NCI-H1048 (cell line): ENCODE results near the gene ELMO1.

Experiments
- DNase-seq: peaks from one replicate; lab custom pipeline; 2025; lab: John Stamatoyannopoulos, UW

The ELMO1 gene

DNA sequence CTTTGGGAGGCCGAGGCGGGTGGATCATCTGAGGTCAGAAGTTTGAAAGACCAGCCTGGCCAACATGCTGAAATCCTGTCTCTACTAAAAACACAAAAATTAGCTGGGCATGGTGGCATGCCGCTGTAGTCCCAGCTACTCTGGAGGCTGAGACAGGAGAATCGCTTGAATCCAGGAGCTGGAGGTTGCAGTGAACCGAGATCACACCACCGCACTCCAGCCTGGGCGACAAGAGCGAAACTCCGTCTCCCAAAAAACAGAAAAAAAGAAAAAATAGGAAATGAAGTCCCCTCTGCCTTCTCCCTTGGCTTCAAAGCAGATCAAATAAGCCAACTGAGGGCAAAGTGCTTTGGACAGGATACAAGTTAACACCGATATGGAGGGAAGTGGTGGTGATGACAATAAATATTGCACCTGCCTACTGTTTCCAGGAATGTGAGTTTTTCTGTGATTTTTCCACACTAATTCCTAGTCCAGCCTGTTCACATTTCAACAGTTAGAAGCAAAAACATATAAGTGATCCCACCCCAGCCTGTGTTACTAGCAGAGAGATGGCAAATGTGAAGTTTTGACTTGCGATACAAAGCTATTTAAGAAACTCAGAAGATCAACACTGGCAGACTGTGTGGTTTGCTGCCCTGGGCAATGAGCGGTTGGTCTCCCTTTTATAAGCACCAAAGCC lies 433.2 kb downstream of the ELMO1 start:
- DNase-seq: no peak

DNA sequence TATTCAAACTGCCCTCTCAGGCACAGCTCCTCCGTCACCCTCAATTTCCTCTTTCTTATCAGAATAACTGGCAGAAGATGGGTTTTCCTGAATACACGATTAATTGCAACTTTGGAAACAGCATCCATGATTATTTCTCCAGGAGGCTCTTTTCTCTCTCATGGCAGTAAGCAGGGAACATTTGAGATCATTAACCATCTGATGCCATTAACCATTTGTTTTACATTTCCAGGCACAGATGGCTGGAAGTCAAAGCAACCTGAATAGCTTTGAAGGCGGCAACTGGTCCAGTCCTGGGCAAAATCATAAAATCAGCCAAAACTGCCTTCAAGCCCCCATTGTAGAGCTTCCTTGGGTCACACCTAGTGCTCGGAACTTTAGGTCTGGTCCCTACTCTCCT lies 434.9 kb downstream of the ELMO1 start:
- no peak for DNase-seq

DNA sequence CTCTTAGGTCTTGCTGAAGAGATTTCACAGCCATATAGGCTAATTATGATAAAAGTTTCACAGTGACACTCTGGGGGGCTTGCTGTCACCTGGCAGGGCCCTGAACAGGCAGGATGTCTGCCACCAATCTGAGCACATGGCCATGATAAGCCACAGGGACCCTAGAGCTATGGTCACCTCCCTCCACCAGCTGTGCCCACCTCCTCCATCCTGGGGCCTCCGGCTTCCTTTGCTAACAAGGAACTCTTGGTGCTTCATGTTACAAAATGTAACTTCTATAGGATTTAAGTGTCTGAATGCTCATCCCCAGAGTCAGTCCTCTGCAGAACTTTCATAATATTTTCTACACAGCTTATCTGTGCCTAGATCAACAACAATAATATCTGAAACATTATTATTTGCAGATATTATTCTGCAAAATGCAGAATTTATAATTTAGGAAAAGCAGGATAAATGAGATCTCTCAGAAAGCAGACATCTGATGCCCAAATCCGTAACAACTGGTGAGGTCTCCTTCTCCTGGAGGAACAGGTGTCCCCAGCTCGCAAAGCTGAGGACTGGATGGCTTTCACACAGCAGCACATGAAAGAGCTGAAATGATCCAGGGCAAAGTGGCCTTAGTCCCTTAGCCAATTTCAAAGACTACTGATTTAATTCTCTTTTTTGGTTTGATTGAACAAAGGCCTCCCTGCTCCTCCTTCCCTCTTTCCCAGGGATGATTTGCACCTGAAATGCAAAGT lies 437.3 kb downstream of the ELMO1 start:
- no peak for DNase-seq

DNA sequence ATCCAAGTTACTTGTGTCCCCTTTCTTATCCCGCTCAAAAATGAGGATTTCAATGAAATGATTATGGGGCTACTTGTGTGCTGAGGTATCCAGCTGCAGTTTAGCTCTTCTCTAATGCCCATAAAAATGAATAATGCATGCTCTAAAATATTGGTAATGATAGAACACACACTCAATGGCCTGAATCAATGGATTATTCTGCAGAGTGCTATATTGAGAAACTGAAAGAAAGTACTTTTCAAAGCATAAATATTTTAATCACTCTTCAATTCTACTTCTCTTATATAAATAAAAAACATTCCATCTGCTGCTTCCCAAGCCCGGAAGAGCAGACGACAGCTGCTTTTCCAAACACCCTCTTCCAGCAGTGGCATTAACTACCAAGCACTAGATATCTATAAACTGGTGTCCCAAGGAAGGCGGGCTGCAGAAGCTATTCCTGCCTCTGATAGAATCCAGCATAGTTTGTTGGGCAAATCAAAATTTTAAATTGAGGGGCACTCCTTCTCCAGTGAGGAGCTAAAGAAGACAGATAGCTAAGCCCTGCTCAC lies 439.5 kb downstream of the ELMO1 start:
- no peak for DNase-seq

DNA sequence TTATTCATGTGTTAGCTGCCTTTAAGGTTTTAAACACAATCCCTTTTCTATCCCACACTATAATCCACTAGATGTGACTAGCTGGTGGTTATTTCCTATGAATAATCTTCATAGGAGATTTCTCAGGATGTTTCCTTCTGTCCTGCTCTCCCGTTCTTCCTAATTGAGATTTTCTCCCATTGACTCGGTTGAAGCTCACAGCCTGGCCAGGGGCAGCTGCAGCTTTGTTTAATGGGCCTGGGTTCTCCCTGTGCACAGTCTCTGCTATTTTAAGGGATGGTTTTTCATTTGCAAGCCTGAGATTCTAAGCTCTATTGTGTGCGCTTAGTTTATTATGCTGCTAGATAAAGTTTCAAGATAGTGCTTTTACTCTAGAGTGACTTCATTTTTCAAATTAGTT lies 441.0 kb downstream of the ELMO1 start:
- no peak for DNase-seq

DNA sequence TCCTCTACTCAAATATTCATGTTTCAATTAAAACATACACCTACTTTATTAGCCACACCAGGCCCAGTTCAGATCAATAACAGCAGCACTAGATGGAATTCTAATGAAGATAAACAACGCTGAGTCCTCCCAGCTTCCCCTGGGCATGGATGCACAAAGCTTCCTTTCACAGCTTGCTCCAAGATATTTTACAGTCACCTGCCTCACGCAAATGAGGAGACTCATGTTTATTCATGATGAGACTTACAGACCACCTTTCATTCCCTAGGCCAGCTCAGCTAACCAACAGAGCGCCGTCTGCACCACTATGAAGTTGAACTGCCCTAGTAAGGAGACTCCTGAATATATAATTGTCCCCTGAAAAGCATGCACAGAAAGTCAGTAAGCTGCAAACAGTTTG lies 441.4 kb downstream of the ELMO1 start:
- peak; percentile 72 for DNase-seq

DNA sequence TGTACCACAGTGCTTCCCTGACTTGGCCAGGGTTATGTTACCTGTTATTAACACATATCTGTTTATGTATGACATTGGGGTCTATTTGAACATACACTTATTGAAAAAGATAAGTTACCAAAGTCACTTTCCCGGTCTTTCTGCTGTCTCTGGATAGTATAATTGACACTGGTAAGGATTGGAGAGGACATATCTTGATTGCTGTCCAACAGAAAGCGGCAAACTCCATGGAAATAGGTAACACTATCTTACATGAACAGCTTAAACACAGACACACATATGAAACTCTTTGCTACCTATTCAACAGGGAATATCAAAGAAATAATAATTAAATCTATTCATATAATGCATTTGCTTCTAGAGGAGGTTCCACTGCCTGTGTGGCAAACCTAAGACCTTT lies 441.9 kb downstream of the ELMO1 start:
- no peak for DNase-seq

DNA sequence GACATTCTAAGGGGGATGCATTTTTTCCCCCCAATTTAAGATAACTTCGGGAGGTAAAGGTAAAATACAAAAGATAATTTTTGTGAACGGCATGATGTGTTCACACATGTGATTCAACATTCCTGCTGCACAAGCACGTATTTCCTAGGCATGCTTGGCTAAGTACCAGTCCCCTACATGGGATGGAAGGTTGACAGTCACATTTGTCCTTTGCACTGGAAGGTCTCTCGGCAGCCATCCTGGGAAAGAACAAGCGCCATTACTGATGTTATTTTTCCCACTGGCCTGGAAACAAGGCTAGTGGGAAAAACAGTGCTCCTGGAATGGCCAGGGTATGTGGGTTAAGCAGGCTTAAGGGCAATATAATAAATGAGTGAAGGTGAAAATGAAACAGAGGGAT lies 448.2 kb downstream of the ELMO1 start:
- DNase-seq: no peak

DNA sequence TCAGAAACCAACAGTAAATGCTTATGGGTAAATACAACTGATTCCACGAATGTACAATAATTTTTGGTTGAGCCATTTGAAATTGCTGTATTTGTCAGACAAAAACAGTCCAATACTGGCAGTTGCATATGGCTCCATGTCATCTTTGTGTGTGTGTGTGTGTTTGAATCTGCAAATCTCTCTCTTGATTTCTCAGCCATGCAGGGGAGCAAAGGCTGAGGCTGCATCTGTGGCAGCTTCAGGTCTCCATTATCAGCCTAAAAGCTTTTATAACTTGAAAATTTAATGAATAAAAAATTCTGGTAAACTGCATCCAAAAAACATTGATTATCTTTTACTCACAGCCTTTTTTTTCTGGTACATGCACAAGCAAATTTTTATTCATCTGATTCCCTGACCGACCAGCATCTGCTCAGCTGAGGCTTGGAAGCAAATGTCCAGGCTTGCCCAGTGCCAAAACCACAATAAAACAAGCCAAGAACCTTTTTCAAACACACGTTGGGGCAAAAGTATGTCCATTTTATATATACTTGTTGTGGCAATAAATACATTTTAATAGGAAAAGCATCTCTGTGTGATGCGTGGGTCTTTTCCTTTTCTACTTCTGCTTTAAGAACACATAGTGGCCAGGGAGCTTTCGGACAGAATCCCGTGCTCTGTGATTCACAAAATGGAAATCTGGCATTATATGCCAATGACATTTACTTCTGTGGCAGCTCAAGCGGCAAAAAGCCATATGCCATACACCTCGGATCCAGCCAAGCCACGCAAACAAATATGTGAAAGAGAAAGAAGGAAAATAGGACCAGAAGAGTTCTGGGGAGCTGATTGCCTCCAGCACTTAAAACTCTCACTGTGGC lies 448.8 kb downstream of the ELMO1 start:
- DNase-seq: no peak

DNA sequence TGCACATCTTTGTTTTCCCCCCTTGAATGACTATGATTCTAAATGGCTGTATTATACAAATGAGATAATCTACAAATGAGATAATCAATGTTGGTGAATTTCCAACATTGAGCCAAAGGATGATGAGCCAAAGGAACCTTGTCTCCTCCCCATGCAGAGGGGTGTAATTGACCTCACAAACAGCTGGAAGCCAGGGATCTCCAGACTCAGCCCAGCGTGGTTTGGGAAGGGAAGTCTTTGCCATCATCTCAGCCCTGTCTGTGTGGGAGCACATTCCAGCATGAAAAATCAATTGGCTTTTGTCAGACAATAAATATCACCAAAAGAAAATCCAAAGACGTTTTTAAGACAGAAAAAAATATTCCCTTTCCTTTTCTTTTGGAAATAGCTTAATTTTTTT lies 452.9 kb downstream of the ELMO1 start:
- DNase-seq: no peak

DNA sequence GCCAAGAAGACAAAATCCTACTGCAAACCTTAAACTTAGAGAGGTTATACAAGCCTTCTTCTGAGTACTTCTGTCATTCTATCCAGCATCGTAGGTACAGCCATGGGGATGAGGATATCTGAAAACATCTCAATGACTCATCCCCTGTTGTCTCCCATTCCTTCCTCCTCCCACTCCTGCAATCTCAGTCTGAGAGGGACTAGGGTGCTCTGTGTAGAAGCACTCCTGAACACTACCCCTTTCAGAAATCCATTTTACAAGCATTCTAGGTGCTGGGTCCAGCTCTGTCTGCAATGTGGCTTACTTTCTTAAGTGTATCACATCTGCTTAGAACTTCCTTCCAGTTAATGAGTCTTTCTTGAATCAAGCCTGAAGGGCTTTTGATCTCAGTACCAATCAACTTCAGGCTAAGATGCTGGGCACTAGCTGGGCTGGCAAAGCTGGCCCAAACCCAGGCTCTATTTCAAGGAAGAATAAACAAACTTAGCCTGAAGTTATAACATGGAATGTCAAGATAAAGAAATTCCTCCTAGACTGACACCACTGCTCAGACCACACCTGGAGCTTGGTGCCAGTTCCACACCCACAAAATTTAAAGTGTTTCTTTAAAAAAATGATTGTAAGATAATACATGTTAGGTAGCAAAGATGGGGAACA lies 454.1 kb downstream of the ELMO1 start:
- no peak for DNase-seq

DNA sequence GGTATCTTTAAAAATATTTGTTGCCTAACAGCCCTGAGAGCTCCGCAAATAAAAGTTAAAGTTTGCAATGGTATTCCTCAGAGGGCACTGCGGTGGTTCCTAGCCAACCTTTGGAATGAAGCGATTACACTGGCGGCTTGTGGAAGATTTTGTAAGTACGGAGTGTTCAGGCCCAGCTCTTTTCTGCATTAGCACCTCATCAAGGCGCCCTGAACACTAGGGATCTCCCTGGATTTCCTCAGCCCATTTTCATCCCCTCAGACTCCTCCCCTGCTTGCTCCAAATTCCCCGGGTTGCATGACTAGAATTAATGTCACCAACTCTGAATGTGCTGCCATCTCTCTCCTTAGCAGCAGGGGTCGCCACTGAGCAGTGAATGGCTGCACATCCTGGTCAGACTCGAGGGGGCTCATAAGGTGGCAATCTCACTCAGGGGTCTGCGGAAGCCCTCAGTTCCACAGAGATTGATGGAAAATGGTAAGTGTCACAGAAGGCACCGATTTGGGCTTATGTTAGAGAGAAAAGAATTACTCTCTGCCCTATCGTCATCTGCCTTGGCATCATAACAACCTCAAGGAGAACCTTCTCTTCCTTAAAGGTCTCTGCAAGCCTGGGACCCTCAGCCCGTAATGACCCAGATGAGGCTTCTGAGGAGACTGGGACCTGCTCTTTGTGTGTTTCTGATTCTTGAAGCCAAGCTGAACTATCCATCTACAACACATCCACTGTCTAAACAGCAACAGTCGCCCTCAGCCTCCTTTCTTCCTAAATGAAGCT lies 461.5 kb downstream of the ELMO1 start:
- DNase-seq: no peak

DNA sequence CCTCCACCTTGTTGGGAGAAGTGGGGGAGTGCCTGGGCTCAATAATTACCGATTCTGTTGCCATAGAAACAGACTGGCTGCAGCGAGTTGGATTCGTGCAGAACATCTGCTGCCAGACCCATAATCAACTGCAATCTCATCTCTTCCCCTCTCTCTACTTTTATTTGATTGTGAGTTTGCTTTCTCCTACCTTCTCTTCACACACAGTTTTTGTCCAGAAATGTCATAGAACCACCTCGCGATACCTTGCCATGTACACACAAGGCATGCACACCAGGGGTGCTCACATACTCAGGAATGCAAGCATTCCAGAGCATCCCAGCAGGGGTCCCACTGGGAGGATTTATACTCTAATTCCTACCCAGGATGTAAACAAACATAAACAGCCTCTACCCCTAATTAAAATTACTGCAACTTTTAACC lies 462.1 kb downstream of the ELMO1 start:
- no peak for DNase-seq

DNA sequence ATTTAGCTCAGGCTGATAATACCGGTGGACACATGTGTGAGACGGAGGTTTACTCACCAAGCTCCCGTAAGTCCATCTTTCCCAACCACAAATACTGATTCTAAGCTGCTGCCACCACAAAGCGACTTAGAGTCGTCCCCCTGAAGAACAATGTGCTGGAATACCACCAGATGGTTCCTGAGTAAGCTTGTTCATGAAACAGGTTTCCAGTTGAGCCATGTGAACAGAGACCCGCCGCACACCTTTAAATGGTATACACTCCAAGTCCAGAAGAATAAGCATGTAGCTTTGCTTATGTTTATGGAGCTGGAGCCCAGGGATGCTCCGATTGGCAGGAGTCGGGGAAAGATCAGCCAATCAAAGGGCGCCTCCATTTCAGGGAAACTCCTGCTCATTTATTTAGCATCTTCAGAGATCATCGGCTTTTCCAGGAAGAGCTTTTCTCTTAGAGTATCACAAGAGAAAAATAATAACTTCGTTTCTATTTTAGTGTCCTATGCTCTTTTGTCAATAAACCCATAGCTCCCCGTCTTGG lies 462.7 kb downstream of the ELMO1 start:
- no peak for DNase-seq

DNA sequence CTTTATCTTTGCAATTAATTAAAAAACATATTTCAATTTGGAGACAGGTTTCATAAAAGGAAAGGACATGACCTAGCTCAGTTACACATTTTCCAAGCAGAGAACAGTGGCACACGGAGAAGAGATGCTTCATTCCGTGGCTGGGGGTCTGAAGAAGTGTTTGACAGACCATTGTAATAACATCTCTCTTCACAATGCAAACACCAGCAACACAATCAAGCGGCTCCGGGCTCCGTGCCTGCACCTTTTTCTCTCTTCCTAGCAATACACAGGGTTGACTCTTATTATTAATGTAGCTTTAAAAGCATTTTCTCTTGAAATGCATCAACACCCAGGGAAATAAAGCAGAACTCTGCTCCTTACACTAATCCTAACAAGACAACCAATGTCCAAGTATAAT lies 463.3 kb downstream of the ELMO1 start:
- DNase-seq: no peak

DNA sequence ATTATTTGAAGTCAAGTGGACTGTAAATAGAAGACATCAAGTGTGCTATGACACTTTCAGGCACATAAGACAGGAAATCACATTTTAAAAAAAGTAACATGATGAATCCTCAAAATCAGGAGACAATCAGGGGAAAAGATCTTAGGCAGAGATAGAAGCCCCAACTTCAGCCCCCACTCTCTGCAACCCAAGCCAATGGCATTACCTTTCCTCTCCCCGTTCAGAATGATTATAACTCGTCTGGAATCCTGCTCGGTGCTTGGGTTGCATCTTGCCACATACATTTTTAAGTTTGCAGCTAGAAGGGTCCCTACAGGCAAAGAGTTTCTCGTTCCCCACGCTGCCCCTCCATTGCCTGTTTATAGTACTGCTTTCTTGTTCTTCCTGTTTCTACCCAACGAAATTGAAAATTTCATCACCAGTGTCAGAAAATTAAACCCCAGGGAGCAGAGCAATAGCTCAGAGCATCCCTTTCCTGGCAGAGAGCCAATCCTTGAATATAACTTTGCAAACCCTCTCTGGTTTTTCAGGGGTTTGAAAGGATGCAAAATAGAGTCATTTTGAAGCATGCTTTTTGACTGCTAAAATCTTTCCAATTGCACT lies 463.9 kb downstream of the ELMO1 start:
- DNase-seq: no peak

DNA sequence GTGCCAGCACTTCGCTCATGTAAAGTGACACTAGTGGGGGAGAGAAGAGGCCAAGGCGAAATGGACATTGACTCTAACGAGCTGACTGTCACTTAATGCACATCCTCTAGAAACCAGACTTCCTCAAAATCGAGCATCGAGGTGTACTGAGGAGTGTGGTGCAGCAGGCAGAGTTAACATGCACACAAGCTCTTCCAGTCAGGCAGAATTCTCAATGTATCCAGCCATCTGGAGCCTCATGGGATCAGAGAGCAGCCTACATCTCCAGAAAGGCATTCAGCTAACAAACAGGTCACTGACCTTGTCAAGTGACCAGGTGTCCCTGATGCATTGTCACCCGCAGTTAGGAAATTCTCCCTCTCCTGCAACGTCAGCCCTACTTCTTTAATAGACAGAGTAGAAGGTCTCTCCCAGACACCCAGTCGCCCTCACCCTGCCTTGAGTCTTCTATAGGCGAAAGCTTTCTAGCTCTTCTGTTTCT lies 464.6 kb downstream of the ELMO1 start:
- no peak for DNase-seq

DNA sequence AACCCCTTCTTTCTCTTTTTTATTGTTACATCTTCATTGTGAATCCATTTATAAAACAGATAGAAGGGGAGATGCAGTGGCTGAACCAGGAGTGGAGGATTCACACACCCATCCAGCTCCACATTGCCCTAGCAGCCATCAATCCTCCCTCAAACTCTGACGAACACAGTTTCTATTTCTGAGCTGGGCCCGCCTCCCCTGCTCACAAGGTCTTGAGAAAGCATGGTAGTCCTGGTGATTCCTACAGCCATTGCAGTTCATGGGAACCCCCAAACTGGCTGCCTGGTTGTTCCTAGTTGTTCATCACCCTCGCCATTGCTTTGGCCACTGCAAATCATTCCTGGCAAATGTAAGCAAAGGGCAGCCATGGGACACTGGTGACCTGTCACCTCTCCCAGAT lies 465.9 kb downstream of the ELMO1 start:
- DNase-seq: no peak

DNA sequence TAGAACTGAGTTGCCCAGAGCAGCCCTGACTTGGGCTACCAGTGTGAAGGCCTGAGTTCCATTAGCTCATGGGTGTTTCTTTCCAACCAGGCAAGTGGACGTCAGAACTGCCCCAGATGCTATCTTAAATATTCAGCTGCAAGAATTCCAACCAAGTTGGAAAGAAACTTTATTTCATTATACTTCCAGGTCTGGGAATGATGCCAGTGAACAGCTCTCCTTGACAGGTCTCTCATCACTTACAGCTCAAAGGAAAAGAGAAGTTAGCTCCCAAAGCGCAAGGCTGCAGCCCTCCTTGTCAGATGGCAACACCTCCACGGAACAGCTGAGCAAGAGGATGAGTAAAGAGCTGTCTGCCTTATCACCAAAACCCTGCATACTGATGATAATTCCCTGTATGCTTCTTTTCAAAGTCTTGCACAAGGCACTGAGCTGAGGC lies 468.8 kb downstream of the ELMO1 start:
- DNase-seq: no peak

DNA sequence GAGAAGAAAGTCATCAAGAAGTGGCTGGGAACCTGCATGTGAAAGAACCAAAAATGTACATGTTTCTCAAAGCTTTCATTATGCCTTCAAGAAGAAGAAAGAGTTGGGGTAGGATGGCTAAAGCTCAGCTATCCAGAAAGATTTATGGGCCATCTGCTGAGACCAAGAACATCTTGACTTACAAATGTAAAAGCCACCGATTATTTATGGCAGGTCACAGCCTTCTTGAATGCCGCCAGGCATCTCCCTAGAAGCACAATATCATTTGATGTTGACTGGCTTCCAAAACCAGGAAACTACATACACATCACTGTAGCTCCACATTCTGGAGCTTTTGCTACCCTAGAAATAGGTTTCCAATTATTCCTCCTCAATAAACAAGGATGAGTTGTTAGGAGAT lies 470.2 kb downstream of the ELMO1 start:
- DNase-seq: no peak
